ENCODE data around the gene OR10H5.

GRCh38 chr19:15815306-15815705, 27.8 kb downstream of the OR10H5 start, which contains the start of gene OR10H1:
- TF ChIP-seq CTCF (IDR thresholded peaks at IDR 0.05) (no peak), POLR2A (IDR thresholded peaks at IDR 0.05) (no peak)
